ENCODE measurements around the gene SNX7. TPM values are rescaled to one million over a fixed set of nuclear protein-coding genes. Genes with fewer than 3 reads are reported as not detected.

Gene SNX7
- total and polyA plus RNA-seq, 2 donors (not counting 3 experiments of a cell fraction or from before 2014, with no cell fraction given): 22.4 to 37.9 TPM

DNA sequence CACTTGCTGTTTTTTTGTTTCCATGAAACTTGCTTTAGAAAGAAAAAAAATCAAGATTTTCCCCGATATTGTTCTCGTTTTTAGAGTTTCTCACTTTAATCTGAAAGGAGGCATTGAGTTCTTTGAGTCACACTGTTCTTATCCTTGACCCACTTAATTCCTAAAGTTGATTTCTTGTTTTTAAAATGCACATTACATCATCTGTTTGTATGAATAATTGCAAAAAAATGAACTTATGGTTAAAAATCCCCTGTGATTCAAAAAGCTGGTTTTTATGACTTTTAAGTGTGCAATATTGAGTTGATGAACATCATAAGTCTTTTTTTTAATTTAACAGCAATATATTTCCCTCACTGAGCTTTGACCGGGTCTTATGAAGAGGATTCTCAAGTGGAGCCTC is 131.6 kb downstream of the SNX7 start:
- H4K20me1 ChIP-seq (replicated peaks; ENCODE audit: control insufficient read depth, extremely low read depth, insufficient read depth, low read length): no peaks in the 10 kb centered on the region

More for the DNA sequence above, 131.6 kb downstream of the SNX7 start:
- ChIA-PET CTCF (interaction anchor here (1.1 to 3.7 kb wide), 25 partner anchors 22 to 973 kb away, joined by 3 to 36 read pairs (median 5); partner anchors contain the start of genes FRRS1 and PLPPR5), POLR2A (no interaction called here)
- dilution Hi-C loops (cut with MboI; ENCODE audit: extremely low pct_ligation_motif_present, low sequenced_read_pairs): no loop called here
- FAIRE-seq (no peak), DNase-seq (ENCODE audit: low read depth, low spot score) (no peak)
- no peak overlapping the region for H3K27ac ChIP-seq (ENCODE audit: insufficient read depth, low read depth, low read length)
- intact Hi-C loops (cut with micrococcal nuclease): no loop called here
- peaks cover 11 to 18% of the 10 kb centered on the region in 2 experiments for H3K27me3 ChIP-seq (ENCODE audit: control insufficient read depth in 2 of 2, insufficient read depth in 2 of 2, low read length in 2 of 2)
- H3K9me3 ChIP-seq (replicated peaks; ENCODE audit: control insufficient read depth, insufficient read depth, low read length): no peaks in the 10 kb centered on the region
- no peak overlapping the region for H3K9ac ChIP-seq (replicated peaks; ENCODE audit: extremely low read depth, insufficient read depth, low read length)
- H2AFZ ChIP-seq (ENCODE audit: low read depth, low read length): no peak overlapping the region
- H3K4me1 ChIP-seq (ENCODE audit: control insufficient read depth, extremely low read depth, insufficient read depth, low read length): no peaks in the 10 kb centered on the region
- no peaks in the 10 kb centered on the region for H3K36me3 ChIP-seq (ENCODE audit: control insufficient read depth in 2 of 2, extremely low read depth in 1 of 2, insufficient read depth in 2 of 2, low read length in 2 of 2)
- no peaks in the 10 kb centered on the region for H3K9me1 ChIP-seq (replicated peaks; ENCODE audit: control insufficient read depth, extremely low read depth, insufficient read depth, low read length)
- BruUV-seq (replicated peaks): no TSS peak
- H3K79me2 ChIP-seq (ENCODE audit: control insufficient read depth, insufficient read depth, low read length): no peaks in the 10 kb centered on the region
- TF ChIP-seq FOS (IDR thresholded peaks at IDR 0.05; ENCODE audit: borderline replicate concordance, insufficient read depth, low read length) (no peak), POLR2A (IDR thresholded peaks at IDR 0.05; ENCODE audit: low read depth, low read length) (no peak), MYC (IDR thresholded peaks at IDR 0.05; ENCODE audit: low read depth, low read length) (no peak), POLR2AphosphoS5 (IDR thresholded peaks at IDR 0.05; ENCODE audit: insufficient read depth, low read depth, low read length) (no peak), GATA2 (IDR thresholded peaks at IDR 0.05; ENCODE audit: insufficient read depth, insufficient read length, low read depth, low read length) (no peak), JUN (IDR thresholded peaks at IDR 0.05; ENCODE audit: borderline replicate concordance, insufficient read depth, insufficient read length, low read depth) (no peak), EZH2 (IDR thresholded peaks at IDR 0.05; ENCODE audit: borderline replicate concordance, low read depth, low read length, severe bottlenecking) (no peak)
- TF ChIP-seq, protein P1, sequence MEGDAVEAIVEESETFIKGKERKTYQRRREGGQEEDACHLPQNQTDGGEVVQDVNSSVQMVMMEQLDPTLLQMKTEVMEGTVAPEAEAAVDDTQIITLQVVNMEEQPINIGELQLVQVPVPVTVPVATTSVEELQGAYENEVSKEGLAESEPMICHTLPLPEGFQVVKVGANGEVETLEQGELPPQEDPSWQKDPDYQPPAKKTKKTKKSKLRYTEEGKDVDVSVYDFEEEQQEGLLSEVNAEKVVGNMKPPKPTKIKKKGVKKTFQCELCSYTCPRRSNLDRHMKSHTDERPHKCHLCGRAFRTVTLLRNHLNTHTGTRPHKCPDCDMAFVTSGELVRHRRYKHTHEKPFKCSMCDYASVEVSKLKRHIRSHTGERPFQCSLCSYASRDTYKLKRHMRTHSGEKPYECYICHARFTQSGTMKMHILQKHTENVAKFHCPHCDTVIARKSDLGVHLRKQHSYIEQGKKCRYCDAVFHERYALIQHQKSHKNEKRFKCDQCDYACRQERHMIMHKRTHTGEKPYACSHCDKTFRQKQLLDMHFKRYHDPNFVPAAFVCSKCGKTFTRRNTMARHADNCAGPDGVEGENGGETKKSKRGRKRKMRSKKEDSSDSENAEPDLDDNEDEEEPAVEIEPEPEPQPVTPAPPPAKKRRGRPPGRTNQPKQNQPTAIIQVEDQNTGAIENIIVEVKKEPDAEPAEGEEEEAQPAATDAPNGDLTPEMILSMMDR (IDR thresholded peaks at IDR 0.05; ENCODE audit: extremely low read depth in 1 of 2, insufficient read depth in 1 of 2, low read depth in 1 of 2, low read length in 2 of 2): no peak
- TF ChIP-seq, protein P2, sequence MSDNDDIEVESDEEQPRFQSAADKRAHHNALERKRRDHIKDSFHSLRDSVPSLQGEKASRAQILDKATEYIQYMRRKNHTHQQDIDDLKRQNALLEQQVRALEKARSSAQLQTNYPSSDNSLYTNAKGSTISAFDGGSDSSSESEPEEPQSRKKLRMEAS (IDR thresholded peaks at IDR 0.05; ENCODE audit: insufficient read depth, insufficient read length): no peak
- H3K4me2 ChIP-seq (ENCODE audit: insufficient read depth, low read length): no peak overlapping the region
- H3K4me3 ChIP-seq (replicated peaks in 1 of 3; ENCODE audit: insufficient read depth in 1 of 3, low read depth in 1 of 3, low read length in 3 of 3): no peak overlapping the region
